Cardiac muscle cell (in vitro differentiated cells and primary cell): ENCODE data around the gene ZC3H14. TPM values are rescaled to one million over a fixed set of nuclear protein-coding genes. Genes with fewer than 3 reads are reported as not detected.
"Not testable (repeated sequence)": the region's sequence is repeated elsewhere in the genome, so short reads cannot be mapped to it uniquely, and the experiment has no call there.

Source experiments
- DNase-seq, 2 donors: peaks; one replicate each; pipeline versions ENCODE4 v3.0.0 to v3.0.0-alpha.2; 2010 to 2017; ENCODE audit warnings: low read depth in 1 of 2, low spot score in 1 of 2
- H3K27ac ChIP-seq: fragments of 200-600 bp; sonication (generic); 2 replicates; pipeline ENCODE4 v1.5.1; 2016
- H3K27me3 ChIP-seq: fragments of 200-600 bp; sonication (generic); 2 replicates; pipeline ENCODE4 v1.6.0; 2016; ENCODE audit warnings: control low read depth
- H3K36me3 ChIP-seq: fragments of 200-600 bp; sonication (generic); 2 replicates; pipeline ENCODE4 v1.5.1; 2016; ENCODE audit warnings: control low read depth
- H3K4me1 ChIP-seq: fragments of 200-600 bp; sonication (generic); 2 replicates; pipeline ENCODE4 v1.8.1; 2017; ENCODE audit warnings: low read depth, mild to moderate bottlenecking, mixed run types
- H3K4me3 ChIP-seq: fragments of 200-600 bp; sonication (generic); 2 replicates; pipeline ENCODE4 v1.5.1; 2016; ENCODE audit warnings: mild to moderate bottlenecking
- H3K9me3 ChIP-seq: fragments of 200-600 bp; sonication (generic); 2 replicates; pipeline ENCODE4 v1.5.1; 2017; ENCODE audit warnings: low read depth, mild to moderate bottlenecking, control low read depth
- polyA plus RNA-seq: library from polyadenylated mRNA; unstranded; fragments of >200 nt; fragmentation: Nextera tagmentation; extraction: Ambion mirVana; gene quantifications from 2 replicates; pipeline ENCODE4 v1.2.1, GENCODE V29; 2016
- total RNA-seq: library from RNA; depleted of rRNA; stranded (reverse); fragments of >200 nt; gene quantifications from 2 replicates; pipeline ENCODE4 v1.2.3, GENCODE V29; 2016
- TF ChIP-seq, protein P1 (sequence below): IDR thresholded peaks from 2 replicates; pipeline ENCODE4 v1.5.1; 2012; ENCODE audit warnings: low read depth, mild to moderate bottlenecking, low read length

Gene ZC3H14
- total and polyA plus RNA-seq, 2 experiments from 2014 or later = 71.3 to 87.4 TPM

DNA sequence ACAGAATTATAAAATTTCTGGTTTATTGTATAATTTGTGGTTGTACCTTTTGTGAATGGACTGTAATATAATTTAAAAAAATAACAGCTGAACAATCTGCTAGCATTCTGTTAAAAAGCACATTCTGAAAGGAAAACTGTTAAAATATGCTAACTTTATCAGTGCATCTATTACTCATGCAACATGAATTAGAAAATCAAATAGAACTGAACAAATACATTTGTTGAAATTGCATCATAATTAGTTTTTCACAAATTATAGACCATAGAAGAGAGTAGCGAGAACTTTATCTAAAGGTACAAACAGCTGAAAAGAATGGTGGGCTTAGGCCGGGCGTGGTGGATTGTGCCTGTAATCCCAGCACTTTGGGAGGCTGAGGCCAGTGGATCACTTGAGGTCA, 41.0 kb upstream of the ZC3H14 start:
- TF ChIP-seq, protein P1, sequence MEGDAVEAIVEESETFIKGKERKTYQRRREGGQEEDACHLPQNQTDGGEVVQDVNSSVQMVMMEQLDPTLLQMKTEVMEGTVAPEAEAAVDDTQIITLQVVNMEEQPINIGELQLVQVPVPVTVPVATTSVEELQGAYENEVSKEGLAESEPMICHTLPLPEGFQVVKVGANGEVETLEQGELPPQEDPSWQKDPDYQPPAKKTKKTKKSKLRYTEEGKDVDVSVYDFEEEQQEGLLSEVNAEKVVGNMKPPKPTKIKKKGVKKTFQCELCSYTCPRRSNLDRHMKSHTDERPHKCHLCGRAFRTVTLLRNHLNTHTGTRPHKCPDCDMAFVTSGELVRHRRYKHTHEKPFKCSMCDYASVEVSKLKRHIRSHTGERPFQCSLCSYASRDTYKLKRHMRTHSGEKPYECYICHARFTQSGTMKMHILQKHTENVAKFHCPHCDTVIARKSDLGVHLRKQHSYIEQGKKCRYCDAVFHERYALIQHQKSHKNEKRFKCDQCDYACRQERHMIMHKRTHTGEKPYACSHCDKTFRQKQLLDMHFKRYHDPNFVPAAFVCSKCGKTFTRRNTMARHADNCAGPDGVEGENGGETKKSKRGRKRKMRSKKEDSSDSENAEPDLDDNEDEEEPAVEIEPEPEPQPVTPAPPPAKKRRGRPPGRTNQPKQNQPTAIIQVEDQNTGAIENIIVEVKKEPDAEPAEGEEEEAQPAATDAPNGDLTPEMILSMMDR = no peak
- Histone ChIP-seq H3K4me3 (no peak overlapping the region), H3K4me1 (no peaks in the 10 kb centered on the region), H3K9me3 (no peaks in the 10 kb centered on the region), H3K27me3 (no peaks in the 10 kb centered on the region), H3K36me3 (no peaks in the 10 kb centered on the region), H3K27ac (no peak overlapping the region)
- DNase-seq = peak in 1 of 2 donors; percentile 32

GRCh38 chr14:88522393-88522792, 40.4 kb upstream of the ZC3H14 start:
- H3K27me3 ChIP-seq = no peaks in the 10 kb centered on the region
- no peaks in the 10 kb centered on the region for H3K36me3 ChIP-seq
- H3K9me3 ChIP-seq = no peaks in the 10 kb centered on the region
- TF ChIP-seq, protein P1 = no peak
- H3K27ac ChIP-seq = no peak overlapping the region
- no peak for DNase-seq
- H3K4me1 ChIP-seq = no peaks in the 10 kb centered on the region
- no peak overlapping the region for H3K4me3 ChIP-seq

- not testable (repeated sequence) for DNase-seq, H3K27ac ChIP-seq, H3K4me3 ChIP-seq, H3K9me3 ChIP-seq, H3K27me3 ChIP-seq, H3K4me1 ChIP-seq, H3K36me3 ChIP-seq
Observed at GRCh38 chr14:88529889-88530288, 32.9 kb upstream of the ZC3H14 start.

DNA sequence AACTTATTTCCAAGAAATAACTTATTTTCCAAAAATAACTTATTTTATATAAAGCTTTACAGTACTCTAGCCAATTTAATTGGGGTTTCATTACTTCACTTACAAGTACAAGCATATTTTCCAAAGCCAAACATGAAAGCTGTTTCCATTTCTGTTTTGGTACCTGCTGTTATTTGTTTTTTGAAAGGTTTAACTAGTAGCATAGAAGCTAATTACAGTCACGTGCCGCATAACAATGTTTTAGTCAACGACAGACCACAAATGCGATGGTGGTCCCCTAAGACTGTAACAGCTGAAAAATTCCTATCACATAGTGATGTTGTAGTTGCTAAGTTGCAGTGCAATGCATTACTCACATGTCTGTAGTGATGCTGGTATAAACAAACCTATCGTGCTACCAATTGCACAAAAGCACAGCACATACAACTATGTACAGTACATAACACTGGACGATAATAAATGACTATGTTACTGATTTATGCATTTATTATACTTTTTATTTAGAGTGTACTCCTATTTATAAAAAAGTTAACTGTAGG, 29.7 kb upstream of the ZC3H14 start:
- no peaks in the 10 kb centered on the region for H3K36me3 ChIP-seq

DNA sequence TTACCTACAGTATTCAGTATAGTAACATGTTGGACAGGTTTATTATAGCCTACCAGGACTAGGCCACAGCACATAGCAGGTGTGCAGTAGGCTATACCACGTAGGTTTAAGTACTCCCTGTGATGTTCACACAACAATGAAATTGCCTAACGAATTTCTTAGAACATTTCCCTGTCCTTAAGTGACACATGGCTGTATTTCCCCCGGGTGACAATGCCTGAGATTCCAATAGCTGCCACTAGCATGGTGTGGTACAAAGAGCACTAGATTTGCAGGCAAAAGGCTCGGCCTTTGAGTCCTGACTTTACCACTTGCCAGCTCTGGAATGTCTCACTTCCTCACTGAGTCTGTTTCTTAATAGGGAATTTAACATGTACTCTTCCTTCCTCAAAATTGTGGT, 27.7 kb upstream of the ZC3H14 start:
- Histone ChIP-seq H3K4me3 (no peak overlapping the region), H3K27me3 (no peaks in the 10 kb centered on the region), H3K4me1 (peaks cover 24% of the 10 kb centered on the region), H3K36me3 (no peaks in the 10 kb centered on the region), H3K27ac (peak overlapping the region; percentile 64), H3K9me3 (no peaks in the 10 kb centered on the region)
- peak in 1 of 2 donors; percentile 48 for DNase-seq
- TF ChIP-seq, protein P1 = no peak

More for the DNA sequence above, 29.7 kb upstream of the ZC3H14 start:
- TF ChIP-seq, protein P1 = no peak
- H3K27ac ChIP-seq = no peak overlapping the region
- no peaks in the 10 kb centered on the region for H3K9me3 ChIP-seq
- no peak for DNase-seq
- H3K27me3 ChIP-seq = no peaks in the 10 kb centered on the region
- peaks cover 19% of the 10 kb centered on the region for H3K4me1 ChIP-seq
- H3K4me3 ChIP-seq = no peak overlapping the region

GRCh38 chr14:88535813-88536212, 27.0 kb upstream of the ZC3H14 start:
- no peak for DNase-seq
- Histone ChIP-seq H3K4me3 (no peak overlapping the region), H3K36me3 (no peaks in the 10 kb centered on the region), H3K4me1 (peaks cover 24% of the 10 kb centered on the region), H3K27me3 (no peaks in the 10 kb centered on the region), H3K27ac (peak overlapping the region; percentile 64), H3K9me3 (no peaks in the 10 kb centered on the region)
- TF ChIP-seq, protein P1 = no peak
